GM19455 (cell line): ENCODE measurements around the gene TMEM14C.

Experiments
- ATAC-seq: cut with Tn5 transposase; IDR thresholded peaks from one replicate; pipeline ENCODE4 v1.9.1; 2021; ENCODE audit not compliant: unreplicated experiment

TMEM14C gene

DNA sequence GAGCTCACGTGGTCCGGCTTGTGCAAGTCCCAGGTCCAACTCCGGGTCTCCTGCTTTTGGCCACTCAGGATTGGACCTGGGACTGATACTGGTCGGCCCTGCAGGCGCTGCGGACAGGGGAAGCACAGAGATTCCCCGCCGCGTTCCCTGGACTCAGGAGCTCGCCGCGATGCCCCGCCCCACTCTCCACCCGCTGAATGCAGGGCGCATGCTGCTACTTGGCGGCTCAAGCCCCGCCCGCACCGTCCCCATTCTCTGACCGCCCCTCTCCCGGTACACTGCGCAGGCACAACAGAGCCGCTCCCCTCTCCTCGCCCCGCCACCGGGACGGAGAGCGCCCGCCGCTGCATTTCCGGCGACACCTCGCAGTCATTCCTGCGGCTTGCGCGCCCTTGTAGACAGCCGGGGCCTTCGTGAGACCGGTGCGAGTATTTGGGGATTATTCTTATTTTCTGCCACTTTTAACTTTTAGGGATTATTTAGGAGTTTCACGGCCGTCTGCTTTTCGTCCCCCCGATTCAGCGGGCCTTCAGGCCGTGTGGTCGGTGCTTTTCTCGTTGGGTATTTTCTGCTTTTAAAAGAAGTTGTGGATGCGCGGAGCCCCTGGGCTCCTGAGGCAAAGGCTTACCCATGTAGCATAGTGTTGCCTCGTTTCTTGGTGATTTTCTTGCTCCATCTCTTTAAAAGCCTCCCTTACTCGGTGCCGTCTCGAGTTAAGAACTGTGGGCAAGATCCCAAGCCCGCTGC lies at the start of gene TMEM14C:
TSS of gene TMEM14C (plus strand) at position 251 of the 747 bp plus-strand sequence. CDS start 1,544 bp downstream, outside the sequence.
- ATAC-seq, result peak; percentile 96

DNA sequence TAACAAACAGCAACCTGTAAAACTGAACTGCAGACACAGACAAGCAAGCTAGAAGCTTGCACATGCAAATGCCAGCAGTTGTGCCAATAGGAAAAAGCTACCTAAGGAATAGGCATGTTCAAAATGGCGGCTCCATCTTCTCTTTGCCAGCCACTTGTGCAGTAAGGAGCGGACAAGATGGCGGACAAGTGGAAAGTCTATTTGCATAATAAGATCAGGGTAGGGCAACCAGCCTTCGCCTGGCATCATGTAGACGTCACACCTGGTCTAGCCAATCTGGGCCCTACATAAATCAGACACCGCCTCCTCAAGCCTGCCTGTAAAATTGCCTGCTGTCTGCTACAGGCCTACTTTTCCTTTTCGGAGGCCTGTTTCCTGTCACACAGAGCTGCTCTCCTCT lies 46.5 kb upstream of the TMEM14C start:
- ATAC-seq, result no peak

DNA sequence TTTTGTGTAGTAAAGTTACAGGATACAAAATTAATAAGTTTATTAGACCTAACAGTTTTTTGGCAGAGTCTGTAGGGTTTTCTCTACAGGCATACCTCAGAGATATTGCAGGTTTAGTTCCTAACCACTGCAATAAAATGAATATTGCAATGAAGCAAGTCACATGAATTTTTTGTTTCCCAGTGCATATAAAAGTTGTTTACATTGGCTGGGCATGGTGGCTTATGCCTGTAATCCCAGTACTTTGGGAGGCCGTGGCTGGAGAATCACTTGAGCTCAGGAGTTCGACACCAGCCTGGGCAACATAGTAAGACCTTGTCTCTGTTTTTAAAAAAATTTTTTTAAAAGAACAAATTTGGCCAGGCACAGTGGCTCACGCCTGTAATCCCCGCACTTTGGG lies 44.4 kb upstream of the TMEM14C start:
- ATAC-seq, result no peak

DNA sequence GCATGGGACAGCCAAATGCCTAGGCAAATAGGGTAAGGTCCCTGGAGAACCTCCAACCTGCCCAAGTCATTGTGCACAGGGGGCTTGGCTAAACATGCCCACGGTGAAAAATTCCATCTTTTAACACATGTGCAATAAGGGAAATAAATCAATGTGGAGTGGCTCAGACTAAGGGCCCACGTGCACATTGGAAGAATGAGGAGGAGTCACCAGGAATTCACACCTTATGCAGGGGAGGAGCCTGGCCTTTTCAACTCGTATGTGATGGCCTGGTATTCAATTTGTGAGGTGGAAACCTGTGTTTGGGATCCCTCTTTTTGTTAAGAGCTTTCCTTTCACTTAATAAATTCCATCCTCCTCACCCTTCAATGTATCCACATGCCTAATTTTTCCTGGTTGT lies 41.1 kb upstream of the TMEM14C start:
- no peak for ATAC-seq

DNA sequence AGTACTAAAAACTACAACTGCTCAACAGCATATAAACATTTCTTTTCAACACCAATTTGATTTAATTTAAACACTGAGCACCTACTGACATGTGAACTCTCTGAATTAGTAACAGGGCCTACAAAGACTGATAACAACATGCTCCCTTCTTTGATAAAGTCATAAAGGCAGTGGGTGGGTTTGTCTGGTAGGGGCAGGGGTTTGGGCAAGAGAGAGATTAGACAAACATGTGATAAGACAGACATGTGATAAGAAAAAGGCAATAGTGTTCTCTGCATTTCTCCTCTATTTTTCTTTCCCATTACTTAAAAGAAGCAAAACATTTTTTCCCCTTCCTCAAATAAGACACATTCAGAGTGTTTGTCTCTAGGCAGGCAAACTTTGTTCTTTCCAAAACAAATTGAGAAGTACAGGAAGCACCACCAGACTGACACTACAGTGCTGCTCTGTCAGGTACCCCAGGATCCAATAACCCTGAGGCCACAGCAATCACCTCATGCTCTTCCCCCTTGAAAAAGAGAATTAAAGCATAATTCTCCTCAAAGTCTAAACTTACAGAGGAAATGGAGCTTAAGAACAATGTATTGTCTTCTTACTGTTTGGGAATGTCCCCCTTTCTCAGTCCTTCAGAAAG lies 40.4 kb upstream of the TMEM14C start:
- no peak for ATAC-seq

DNA sequence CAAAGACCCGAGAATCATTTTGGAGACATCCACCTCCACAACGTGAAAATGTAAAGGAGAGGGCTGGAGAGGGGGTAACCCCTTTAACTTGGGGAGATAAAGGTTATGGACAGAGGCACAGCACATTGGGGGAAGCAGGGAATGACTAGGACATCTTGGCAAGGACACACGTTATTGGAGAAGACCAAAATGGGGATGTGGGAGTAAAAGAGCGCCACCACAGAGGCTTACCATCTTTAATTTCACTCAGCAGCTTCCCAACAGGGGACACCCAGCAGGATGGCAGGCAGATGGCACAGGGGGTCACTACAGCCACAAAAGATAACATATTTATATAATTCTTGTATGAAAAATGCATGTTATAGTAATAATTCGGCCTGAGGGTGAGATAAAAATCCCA lies 38.3 kb upstream of the TMEM14C start:
- ATAC-seq, result no peak

DNA sequence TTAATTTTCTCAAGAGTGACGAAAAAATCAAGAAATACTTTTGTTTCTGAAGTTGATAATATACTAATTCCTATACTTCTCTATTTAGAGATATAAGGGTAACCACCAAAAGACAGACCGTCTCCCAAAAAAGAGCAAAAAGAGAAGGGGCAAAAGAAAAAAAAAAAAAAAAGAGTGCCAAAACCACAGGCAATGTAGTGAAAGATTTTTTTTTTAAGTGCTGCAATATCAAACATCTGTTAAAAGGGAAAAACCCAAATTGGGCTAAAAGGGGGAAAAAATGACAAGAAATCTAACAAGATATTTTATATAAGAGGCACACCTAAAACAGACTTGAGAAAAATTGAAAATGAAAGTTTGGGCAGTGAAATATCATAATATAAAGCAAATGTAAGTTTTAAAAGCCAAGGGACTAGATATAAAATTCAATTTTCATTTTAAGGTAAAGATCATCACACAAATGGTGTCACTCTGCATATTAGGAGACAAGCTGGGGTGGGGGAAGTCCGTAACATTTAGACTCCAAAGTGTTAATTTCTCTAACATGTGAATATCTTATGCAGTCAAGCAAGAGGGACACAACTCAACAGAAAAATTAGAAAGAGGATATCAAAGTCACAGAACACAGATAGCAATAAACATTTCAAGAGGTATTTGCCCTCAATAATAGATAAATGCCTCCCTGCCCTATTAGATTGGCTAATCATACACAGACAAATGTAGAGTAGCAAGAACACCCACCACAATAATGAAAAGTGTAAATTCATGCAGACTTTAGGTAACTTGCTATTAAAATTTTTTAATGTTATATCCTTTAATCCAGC lies 37.6 kb upstream of the TMEM14C start:
- no peak for ATAC-seq

DNA sequence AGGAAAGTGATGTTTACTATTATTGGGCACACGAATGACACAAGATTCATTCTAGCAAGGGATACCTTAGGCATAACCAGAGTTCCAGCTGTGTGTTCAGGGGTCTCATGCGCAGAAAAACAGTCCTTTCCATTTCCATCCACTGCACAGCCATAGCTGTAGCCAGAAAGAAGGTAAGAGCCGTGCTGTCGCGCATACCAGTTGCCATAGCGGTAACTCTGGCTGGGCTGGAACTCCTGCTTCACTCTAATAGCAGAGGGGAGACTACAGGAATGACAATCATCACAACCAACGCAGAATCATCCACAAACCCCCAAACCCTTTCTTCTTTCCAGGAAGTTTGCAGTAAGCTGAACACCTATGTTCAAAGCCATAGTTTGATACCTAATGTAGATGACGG lies 36.0 kb upstream of the TMEM14C start:
- ATAC-seq, result no peak

DNA sequence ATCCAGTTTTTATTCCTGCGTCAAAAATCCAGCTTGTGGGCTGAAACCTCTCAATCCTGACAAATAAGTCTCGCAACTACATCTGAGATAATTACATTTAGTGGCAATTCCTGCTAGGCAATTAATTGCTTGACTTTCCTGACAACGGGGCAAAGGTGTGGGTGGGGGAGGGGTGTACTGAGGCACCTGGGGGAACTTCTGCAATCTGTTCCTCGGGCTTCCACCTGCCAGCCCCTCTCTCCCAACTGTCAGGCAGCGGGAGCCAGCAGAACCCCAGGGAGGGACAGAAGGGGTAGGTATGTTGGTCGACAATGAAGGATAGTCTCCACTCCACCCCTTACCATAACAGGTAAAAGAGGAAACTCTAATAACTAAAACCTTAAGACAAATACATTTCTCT lies 35.3 kb upstream of the TMEM14C start:
- ATAC-seq, result no peak

DNA sequence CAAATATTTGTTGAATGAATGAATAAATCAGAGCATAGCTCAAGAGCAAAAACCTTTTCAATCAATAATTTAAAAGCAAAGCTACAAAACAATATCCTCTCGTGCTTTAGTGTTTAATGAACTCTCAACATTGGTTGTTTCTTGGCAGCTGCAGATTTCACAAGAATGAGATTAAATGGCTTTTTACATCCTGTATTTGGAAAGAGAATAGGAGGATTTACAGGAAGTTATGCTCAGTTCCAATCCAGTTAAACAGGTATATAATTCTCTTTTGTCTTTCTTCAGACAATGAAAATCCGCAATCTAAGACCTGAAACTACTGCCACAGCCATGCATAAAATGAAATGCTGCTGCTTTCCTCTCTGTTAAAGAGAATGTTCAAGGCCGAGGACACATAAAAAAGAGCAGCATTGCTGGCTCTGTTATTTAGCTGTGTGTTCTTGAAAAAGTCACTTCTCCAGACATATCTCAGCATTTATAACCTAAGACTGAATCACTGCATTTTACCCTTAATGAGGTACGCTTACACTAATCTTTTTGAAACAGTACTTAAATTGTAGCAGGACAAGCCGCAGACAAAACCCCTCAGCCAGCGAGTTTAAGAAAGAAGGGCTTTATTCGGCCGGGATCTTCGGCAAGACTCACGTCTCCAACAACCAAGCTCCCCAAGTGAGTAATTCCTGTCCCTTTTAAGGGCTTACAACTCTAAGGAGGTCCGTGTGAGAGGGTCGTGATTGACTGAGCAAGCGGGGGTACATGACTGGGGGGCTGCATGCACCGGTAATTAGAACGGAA lies 32.0 kb upstream of the TMEM14C start:
- no peak for ATAC-seq

DNA sequence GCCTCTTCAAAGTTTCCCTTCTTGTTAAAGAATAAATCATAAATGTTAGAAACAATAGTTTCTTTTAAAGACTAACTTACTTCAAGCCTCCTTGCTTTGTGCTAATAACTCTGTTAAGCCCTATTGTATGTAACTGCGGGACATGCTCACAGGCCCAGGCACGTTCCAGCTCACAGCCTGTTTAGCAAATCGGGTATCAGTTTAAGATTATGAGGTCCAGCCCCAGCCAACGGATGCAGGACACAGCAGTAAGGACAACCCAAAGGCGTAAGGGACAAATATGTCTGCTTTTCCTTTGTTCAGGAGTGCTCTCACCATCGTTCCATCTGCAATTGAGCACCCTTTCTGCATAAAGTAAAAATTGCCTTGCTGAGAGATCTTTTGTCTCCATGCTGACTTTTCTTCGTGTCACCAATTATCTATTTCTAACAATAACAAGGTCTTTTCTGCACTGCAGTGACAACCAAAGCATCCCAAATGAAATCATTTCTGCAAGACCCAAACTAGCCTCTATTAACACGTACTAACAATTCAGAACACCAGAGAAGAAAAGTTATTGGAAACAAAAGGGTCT lies 29.8 kb upstream of the TMEM14C start:
- no peak for ATAC-seq

DNA sequence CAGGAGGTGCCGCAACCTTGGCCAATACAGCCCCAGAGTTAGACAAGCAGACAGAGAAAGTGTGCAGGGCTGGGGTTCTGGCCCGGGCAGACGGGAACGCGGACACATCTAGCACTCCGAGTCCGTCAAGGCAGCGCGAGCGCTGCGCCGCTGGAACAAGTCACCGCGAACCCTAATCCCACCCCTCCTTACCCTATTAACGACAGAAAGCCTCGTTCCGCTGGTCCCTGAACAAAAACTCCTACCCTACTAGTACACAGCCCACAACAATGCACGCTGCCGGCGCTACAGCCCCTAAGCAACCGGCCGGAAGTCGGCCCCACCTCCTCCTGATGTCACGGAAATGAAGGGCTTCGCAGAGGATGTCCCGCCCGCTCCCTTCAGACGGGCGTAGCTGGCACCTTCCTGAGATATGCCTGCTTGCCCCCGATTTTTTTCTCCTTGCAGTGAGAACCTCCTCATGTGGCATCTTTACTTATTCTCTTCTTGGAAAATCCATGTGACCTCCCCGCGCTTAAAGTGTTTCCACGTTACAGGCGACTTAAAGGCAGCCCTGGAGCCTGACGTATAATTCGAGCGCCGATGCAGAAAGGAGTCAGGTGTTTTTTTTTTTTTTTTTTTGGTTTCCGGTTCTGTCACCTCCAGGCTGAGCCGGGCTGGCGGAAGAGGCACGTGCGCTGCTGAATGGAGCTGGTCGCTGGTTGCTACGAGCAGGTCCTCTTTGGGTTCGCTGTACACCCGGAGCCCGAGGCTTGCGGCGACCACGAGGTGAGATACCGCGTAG lies 28.4 kb upstream of the TMEM14C start, which contains the start of the genes C6orf52 and PAK1IP1:
TSS of gene C6orf52 (minus strand) at position 315 of the 784 bp plus-strand sequence. CDS start 7,066 bp downstream, outside the sequence.
TSS of gene PAK1IP1 (plus strand) at position 671 of the 784 bp plus-strand sequence. CDS start at position 685, 14 bp downstream.
- ATAC-seq, result peak; percentile 98

DNA sequence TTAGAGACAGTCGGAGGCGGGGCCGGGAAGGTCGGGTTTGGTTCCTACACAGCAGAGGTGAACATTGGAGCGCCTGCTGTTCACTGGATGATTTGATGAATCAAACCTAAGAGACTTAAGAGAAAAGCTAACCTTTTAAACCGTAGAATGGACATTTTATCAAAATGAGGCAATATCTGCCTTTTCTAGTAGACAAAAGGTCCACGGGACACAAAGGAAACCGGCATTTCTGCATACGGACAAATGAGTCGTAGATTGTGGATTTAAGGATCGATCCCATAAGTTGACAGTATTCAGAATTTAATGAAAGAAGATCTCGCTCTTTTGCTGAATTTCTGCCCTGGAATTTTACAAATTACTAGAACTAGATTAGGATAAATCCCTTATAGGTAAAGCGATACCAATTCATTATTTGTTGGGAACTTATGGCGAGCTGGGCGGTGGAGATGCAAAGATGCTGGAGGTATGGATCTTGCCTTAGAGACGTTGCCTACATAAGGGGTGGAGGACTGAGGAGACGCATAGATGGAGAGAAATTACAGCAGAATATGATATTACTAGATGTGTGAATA lies 27.7 kb upstream of the TMEM14C start:
- ATAC-seq, result no peak

DNA sequence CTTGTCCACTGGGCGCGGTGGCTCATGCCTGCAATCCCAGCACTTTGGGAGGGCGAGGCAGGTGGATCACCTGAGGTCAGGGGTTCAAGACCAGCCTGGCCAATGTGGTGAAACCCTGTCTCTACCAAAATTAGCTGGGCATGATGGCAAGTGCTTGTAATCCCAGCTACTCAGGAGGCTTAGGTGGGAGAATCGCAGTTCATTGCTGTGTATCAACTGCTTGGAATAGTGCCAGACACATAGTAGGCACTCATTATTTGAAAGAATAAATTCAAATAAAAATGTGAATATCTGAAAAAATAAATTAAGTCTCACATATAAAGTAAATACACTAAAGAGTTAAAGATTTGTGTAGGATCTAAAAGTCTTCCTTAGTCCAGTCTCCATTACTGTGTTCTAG lies 26.2 kb upstream of the TMEM14C start:
- ATAC-seq, result no peak

DNA sequence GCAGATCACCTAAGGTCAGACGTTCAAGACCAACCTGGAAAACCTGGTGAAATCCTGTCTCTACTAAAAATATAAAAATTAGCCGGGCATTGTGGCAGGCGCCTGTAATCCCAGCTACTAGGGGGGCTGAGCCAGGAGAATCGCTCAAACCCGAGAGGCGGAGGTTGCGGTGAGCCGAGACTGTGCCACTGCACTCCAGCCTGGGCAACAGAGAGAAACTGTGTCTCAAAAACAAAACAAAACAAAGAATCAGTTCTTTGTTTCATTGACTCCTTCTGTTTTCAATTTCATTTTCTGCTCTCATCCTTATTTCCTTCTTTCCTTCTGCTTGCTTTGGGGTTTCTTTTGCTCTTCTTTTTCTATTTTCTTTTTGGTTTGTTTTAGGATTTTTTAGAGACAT lies 8.9 kb upstream of the TMEM14C start:
- no peak for ATAC-seq

DNA sequence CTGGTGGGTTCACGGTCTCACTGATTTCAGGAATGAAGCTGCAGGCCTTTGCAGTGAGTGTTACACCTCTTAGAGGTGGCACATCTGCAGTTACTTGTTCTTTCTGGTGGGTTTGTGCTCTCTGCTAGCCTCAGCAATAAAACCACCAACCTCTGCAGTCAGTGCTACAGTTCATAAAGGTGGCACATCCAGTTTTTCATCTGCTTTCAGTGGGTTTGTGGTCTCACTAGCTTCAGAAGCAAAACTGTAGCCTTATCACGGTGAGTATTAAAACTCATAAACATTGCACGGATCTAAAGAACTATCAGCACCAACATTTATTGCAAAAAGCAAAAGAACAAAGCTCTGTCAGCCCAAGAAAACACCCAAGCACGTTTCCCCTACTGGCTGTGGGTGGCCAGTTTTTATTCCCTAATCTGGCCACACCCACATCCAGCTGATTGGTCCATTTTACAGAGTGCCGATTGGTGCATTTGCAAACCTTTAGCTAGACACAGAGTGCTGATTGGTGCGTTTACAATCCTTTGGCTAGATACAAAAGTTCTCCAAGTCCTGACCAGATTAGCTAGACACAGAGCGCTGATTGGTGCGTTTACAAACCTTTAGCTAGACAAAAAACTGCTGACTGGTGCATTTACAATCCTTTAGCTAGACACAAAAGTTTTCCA lies 3.4 kb upstream of the TMEM14C start:
- ATAC-seq, result no peak

DNA sequence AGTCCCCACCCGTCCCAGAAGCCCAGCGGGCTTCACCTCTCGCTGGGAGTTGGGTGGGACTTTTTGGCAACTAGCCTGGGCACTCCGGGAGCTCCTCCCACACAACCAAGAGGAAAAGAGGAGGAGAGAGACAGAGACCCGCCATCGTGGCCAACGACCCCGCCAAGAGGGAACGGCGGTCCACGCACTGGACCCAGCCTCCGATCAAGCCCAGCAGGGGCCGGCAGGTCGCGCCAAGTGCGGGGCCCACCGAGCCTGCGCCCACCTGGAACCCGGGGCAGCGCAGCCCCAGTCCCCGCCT lies 3.0 kb upstream of the TMEM14C start:
- no peak for ATAC-seq

DNA sequence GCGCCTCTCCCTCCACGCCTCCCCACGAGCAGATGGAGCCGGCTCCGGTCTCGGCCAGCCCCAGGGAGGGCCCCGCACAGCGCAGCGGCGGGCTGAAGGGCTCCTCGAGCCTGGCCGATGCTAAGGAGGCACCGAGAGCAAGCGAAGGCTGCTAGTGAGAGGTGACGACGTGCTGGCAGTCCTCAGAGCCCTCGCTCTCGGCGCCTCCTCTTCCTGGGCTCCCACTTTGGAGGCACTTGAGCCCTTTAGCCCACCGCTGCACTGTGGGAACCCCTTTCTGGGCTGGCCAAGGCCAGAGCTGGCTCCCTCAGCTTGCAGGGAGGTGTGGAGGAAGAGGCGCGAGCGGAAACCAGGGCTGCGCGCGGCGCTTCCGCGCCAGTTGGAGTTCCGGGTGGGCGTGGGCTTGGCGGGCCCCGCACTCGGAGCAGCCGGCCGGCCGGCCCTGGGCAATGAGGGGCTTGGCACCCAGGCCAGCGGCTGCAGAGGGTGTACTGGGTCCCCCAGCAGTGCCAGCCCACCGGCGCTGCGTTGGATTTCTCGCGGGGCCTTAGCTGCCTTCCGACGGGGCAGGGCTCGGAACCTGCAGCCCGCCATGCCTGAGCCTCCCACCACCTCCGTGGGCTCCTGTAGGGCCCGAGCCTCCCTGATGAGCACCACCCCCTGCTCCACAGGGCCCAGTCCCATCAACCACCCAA lies 2.5 kb upstream of the TMEM14C start:
- ATAC-seq, result peak; percentile 21
